Measurements from ENCODE around the gene CYLC2.

The CYLC2 gene

DNA sequence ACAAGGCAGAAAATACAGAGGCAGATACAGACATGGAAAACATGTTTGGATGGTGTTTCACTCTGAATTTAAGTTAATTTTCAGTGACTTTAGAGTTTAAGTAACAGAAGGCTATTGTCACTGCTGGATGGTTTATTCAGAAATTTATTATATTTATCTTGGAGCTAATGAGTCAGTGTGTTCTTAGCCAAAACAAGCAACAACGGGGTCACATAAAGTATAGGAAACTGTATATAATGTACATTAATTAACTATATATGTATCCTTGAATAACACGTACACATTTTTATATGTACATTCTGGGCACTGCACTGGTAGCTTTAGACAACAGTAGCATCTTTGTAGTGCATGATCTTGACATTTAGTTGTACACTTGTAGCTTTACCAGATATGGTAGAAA lies 30.7 kb downstream of the CYLC2 start:
- H3K4me1 ChIP-seq (ENCODE audit: control insufficient read depth in 1 of 2, insufficient read depth in 1 of 2, low read depth in 1 of 2, low read length in 1 of 2): no peaks in the 10 kb centered on the region
- H3K27ac ChIP-seq: no peak overlapping the region
- H3K9me3 ChIP-seq: no peaks in the 10 kb centered on the region
- H3K4me3 ChIP-seq (ENCODE audit: low read depth in 1 of 2, low read length in 1 of 2): no peak overlapping the region
- TF ChIP-seq, protein P1, sequence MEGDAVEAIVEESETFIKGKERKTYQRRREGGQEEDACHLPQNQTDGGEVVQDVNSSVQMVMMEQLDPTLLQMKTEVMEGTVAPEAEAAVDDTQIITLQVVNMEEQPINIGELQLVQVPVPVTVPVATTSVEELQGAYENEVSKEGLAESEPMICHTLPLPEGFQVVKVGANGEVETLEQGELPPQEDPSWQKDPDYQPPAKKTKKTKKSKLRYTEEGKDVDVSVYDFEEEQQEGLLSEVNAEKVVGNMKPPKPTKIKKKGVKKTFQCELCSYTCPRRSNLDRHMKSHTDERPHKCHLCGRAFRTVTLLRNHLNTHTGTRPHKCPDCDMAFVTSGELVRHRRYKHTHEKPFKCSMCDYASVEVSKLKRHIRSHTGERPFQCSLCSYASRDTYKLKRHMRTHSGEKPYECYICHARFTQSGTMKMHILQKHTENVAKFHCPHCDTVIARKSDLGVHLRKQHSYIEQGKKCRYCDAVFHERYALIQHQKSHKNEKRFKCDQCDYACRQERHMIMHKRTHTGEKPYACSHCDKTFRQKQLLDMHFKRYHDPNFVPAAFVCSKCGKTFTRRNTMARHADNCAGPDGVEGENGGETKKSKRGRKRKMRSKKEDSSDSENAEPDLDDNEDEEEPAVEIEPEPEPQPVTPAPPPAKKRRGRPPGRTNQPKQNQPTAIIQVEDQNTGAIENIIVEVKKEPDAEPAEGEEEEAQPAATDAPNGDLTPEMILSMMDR (IDR thresholded peaks at IDR 0.05): no peak
- H3K27me3 ChIP-seq: no peaks in the 10 kb centered on the region
- H3K36me3 ChIP-seq: no peaks in the 10 kb centered on the region

DNA sequence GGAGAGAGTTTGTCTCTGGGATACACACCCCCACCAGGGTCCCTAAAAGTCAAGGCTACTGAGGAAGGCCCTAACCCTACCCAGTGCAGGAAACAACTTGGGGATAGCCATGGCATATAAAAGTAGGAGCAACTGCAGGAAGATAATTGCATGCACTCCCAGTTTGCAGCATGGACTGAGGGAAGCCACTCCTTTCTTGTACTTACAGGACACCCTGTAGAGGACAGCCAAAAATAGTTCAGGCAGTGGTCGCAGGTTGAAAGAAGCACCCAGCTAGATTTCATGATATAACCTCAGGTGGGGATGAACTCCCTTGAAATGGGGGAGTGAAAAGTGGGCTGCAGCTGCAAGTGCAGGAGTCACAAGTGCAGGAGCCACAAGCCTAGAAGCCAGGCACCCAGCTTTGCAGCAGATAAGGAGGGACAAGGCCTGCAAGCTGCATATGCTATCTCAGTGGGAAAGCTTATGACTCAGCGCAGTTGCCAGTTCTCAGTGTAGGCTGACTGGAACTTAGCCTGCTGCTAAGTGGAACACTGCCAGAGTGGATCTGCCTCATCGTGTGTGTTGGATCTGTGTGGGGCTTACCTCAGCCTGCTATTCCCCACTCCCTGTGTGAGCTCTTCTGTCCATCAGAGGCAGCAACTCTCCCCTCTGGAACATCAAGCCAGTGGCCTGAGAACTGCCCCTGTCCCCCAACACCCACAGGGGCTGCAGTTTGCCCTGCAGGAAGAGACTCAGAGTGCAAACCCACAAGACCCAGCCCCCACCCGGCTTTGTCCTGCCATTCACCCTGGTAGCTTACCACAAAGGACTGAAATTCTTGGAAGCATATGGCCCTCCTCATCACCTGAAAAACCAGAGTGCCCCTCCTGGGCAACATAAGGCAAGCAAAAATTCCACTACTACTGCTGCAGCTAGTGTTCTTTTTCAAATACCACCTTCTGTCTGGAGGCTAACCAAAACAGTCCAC lies 42.7 kb downstream of the CYLC2 start:
- Histone ChIP-seq H3K4me3 (ENCODE audit: low read depth in 1 of 2, low read length in 1 of 2) (no peak overlapping the region), H3K36me3 (no peaks in the 10 kb centered on the region), H3K27me3 (no peaks in the 10 kb centered on the region), H3K27ac (no peak overlapping the region), H3K9me3 (peaks cover 5% of the 10 kb centered on the region), H3K4me1 (ENCODE audit: control insufficient read depth in 1 of 2, insufficient read depth in 1 of 2, low read depth in 1 of 2, low read length in 1 of 2) (no peaks in the 10 kb centered on the region)
- TF ChIP-seq, protein P1 (IDR thresholded peaks at IDR 0.05): no peak

DNA sequence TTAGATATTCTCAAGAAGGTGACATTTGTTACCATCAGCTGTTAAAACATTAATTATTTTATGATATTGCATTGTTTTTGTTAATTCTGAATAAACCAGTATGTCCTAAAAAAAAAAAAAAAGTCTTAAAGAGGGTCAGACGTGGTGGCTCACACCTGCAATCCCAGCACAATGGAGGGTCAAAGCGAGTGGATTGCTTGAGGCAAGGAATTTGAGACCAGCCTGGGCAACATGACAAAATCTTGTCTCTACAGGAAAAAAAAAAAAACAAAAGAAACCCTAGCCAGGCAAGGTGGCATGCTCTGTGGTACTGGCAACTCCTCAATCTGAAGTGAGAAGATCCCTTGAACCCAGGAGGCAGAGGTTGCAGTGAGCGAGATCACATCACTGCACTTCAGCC lies 46.8 kb downstream of the CYLC2 start:
- Histone ChIP-seq H3K27me3 (no peaks in the 10 kb centered on the region), H3K36me3 (no peaks in the 10 kb centered on the region), H3K4me1 (ENCODE audit: control insufficient read depth in 1 of 2, insufficient read depth in 1 of 2, low read depth in 1 of 2, low read length in 1 of 2) (no peaks in the 10 kb centered on the region), H3K27ac (no peak overlapping the region), H3K4me3 (ENCODE audit: low read depth in 1 of 2, low read length in 1 of 2) (no peak overlapping the region), H3K9me3 (no peaks in the 10 kb centered on the region)
- TF ChIP-seq, protein P1 (IDR thresholded peaks at IDR 0.05): no peak
